GM23248 (cell line): ENCODE data around the gene LAMA4.

Experiments used
- EZH2 ChIP-seq: fragments of 200-600 bp; sonication (generic); IDR thresholded peaks from 2 replicates; pipeline ENCODE4 v1.6.1; 2018; ENCODE audit warnings: antibody characterized with exemption, mild to moderate bottlenecking; ENCODE audit not compliant: insufficient read depth, poor library complexity, severe bottlenecking
- EZH2phosphoT487 ChIP-seq: fragments of 200-600 bp; sonication (generic); IDR thresholded peaks from 2 replicates; pipeline ENCODE4 v1.6.1; 2018; ENCODE audit warnings: antibody characterized with exemption, moderate library complexity, mild to moderate bottlenecking, low read depth; ENCODE audit not compliant: insufficient read depth

DNA sequence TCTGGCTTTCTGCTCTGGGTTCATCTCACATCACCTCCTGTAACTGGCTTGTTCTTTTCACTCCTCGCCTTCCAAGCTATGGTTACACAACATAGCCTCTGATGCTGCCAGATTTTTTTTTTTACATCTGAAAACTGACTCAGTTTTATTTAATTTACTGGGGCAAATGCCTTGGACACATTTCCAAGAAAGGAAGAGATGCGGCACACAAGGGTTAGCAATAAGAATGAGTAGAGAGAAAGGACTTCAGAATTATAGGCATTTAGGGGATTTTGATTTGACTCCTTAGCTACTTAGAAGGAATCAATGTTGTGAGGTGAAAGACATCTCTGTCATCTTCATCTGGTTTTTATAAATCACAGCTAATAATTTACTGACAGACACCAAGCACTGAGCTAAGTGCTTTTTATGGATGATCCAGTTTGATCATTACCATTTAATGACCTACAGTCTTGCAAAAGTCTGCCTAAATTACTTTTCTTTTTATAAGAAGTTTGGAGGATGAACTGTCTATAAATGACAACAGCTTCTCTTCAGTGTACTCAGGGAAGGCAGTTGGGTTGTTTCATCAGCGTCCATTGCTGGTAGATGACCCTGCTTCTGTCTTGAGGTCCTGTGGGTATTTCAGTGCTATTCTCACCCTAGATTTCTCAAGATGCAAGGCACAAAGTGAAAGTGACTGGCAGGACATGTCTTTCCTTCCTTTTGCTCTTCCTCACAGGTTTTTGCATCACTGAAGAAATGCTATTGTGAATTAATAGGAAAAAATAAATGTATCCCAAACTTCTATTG is 31.1 kb downstream of the LAMA4 start:
- TF ChIP-seq EZH2, result no peak
- TF ChIP-seq EZH2phosphoT487, result peak; percentile 81; the same call in 1 of the 2 replicates
